G401 (cell line): Measurements from ENCODE around the gene CREBRF. TPM values are rescaled to one million over a fixed set of nuclear protein-coding genes. Genes with fewer than 3 reads are reported as not detected.
"Not testable (repeated sequence)": the region's sequence is repeated elsewhere in the genome, so short reads cannot be mapped to it uniquely, and the experiment has no call there.

Source experiments
- DNase-seq: peaks from one replicate; pipeline ENCODE4 v3.0.0-alpha.2; 2015; ENCODE audit warnings: low spot score
- in situ Hi-C: cut with HindIII; loops from 2 replicates; pipeline ENCODE4 v1.10.0; 2016; ENCODE audit warnings: low sequenced_read_pairs, mixed read lengths
- total RNA-seq: library from RNA; depleted of rRNA; stranded (reverse); fragments of >200 nt; shearing (Covaris generic); gene quantifications from 2 replicates; pipeline ENCODE4 v1.2.3, GENCODE V29; 2014

The CREBRF gene
- total RNA-seq, 1 experiment from 2014 or later: 5.1 TPM

DNA sequence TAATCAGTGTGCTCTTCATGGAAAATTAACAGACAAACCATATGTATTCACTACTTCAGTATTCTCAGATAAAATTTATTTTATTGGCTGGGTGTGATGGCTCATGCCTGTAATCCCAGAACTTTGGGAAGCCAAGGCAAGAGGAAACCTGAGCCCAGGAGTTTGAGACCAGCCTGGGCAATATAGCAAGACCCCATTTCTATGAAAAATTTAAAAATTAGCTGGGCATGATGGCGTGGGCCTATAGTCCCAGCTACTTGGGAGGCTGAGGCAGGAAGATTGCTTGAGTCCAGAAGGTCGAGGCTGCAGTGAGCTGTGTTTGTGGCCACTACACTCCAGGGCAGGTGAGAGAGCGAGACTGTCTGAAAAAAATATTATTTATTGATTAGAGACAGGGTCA, 23.4 kb upstream of the CREBRF start:
- in situ Hi-C loops: no loop called here
- no peak for DNase-seq

DNA sequence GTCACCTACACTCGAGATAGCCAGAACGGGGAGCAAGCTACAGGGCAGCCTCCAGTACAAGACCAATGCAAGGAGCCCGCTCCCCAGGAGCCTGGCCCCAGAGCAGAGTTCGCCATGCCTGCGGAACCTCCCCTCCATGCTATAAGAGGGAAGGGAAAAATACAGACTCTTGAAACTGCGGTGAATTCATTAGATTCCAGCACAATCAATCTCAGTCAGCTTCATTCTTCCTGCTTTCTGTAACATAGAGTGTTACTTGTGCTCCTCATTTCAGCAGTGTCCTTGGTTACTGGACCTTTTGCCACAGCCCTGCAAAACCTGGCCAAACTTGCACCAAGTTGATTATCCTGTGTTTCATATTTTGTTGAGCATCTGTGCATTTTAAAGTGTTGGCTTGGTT, 22.2 kb upstream of the CREBRF start:
- in situ Hi-C loops: no loop called here
- DNase-seq: no peak

DNA sequence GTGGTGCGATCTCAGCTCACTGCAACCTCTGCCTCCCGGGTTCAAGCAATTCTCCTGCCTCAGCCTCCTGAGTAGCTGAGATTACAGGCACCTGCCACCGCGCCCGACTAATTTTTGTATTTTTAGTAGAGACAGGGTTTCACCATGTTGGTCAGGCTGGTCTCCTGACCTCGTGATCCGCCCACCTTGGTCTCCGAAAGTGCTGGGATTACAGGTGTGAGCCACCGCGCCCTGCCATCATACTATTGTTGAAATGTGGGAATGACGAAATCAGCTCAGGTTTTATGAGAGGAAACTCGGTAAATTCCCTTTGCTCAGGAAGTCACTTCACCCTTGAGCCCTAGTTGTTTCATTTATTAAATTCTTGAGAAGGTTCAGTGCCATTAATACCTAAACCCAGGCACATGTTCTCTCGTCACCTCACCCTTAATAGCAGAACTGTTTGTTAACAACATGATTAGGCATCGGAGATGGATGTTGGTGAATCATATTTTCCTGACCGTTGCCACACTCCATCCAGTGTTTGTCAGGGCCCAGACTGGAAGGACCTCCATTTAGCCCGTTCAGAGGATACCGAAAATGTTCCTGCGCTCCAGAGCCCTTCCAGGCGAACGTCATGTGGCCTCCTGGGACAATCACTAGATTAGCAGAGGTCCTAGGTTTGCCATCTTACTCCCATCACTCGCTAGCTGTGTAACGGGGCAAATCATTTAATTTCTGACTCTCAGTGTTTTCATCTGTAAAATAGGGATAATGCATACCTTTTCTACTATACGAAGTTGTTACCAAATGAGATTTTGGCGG, 20.0 kb upstream of the CREBRF start:
- in situ Hi-C loops: no loop called here
- DNase-seq: no peak

DNA sequence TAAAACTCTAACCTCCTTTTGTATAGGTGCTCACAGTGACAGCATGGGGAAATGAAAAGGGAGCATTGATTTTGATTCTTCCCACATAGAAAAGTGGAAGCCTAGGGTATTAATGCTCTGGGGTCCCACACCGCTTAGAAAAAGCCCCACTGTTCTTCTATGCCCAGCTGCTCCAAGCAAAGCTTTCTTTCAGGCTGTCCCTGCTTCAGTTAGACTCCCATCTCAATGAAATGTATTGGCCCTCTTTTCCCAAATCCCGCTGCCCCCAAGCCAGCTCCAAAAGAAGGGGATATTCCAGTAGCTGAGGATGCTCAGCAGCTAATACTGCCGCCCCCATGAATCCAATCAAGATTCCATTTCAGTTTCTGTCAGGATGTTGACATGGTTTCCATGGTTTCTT, 17.0 kb upstream of the CREBRF start:
- in situ Hi-C loops: no loop called here
- DNase-seq: no peak

DNA sequence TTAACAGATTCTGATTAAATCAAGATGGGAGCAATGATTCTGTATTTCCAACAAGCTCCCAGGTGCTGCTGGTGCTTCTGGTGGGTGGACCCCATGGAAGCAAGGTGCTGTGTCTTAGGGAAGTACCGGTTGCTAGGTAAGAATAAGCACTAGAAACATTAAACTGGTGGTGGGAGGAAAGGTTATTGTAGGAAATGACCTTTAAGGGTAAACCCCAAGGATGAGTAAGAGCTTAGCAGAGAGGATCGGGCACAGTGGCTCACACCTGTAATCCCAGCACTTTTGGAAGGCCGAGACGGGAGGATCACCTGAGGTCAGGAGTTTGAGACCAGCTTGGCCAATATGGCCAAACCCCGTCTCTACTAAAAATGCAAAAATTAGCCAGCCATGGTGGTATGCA, 16.2 kb upstream of the CREBRF start:
- no peak for DNase-seq
- in situ Hi-C loops: no loop called here

DNA sequence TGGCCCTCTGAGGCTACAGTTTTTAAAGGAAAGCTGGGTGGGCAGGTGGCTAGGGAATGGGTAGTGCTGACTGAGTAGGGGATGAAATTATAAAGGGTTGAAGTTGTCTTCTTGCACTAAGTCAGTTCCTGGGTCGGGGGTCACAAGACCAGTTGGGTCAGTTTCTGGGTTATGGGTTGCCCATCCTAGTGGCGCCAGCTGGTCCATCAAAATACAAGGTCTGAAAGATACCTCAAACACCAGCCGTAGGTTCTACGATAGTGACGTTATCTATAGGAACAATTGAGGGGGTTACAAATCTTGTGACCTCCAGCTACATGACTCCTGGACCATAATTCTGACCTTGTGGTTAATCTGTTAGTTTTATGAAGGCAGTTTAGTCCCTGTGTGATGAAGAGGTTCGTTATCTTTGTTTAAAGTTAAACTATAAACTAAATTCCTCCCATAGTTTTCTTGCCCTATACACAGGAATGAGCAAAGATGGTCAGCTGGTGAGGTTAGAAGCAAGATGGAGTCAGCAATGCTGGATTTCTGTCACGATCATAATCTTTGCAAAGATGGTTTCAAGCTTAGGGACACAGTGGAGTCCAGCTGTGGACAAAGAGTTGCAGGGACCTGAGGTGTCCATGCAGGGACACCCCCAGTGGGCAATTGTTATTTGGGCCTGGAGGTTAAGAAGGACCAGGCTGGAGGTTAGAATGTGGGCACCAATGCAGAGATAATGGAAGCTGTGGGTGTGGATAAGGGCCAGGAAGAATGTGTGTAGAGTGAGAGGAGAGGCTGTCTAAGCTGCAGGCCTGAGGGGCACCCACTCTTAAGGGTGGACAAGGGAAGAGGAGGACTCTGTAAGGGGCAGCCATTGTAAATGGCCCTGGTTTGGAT, 14.0 kb upstream of the CREBRF start:
- no peak for DNase-seq
- in situ Hi-C loops: no loop called here

DNA sequence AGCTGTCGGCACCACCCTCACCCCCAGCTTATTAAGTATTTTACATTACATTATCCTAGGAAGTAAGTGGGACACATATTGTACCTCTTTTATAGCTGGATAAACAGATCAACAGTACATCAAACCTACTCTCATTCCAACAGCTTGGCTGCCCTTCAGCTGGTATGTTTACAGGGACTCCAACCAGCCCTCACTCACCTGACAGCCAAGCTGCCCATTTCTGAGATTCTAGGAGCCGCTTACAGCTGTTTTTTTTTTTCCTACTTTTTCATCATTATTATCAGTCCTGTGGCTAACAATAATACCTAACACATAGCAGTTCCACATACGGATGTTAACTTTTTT, 13.4 kb upstream of the CREBRF start:
- DNase-seq: no peak
- in situ Hi-C loops: no loop called here

DNA sequence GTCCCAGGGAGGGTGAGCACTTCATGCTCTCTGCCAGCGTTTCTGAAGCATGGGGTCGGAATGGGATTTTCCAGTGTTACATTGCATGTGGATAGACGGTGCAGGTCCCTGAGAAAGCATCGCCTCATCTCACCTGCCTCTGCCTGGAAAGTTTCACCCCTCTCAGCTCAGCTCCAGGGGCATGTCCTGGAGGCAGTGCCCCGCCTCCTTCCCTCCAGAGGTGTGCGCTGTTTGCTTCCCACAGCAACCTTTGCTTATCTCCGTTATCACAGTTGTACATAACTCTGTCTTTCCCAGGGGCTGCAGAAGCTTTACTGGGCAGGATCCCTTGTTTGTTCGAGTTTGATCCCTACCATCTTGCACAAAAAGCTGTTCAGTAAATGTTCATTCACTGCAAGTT, 10.7 kb upstream of the CREBRF start:
- DNase-seq: no peak
- in situ Hi-C loops: no loop called here

DNA sequence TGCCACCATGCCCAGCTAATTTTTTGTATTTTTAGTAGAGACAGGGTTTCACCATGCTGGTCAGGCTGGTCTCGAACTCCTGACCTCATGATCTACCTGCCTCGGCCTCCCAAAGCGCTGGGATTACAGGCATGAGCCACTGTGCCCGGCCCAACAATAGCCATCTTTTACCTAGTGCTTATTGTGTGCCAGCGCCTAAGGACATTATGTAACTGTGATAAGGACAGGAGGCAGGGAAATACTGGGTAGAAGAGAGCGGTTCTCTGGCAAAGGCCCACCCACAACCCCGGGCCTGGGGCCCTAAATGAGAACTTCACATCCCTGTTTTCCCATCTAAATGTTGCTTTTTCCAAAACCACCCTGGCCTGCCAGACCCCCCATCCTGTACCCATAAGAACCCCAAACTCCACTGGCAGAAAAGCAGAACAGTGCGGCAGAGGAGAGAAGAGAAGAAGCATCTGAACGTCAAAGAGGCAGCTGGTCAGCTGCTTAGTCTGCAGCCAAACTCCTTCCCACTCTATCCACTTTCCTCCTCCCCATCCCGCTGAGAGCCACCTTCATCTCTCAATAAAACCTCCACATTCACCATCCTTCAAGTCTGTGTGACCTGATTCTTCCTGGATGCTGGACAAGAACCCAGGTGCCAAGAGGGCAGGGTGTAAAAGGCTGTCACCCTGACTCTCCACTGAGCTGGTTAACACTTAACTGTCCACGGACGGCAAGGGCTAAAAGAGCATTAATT, 8.9 kb upstream of the CREBRF start:
- DNase-seq: peak; percentile 79
- in situ Hi-C loops: not testable (repeated sequence)

DNA sequence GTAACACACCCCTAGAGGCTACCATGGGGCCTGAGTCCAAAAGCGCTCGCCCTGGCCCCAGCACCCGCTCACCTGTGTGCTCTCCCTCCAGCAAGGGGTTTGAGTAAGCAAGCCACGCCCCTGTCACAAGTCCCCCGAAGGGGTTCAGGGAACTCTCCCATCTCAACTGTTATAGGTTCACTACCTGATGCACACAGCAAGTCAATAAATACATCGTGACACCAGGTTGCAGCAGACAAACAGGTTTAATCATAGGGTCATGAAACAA, 8.4 kb upstream of the CREBRF start:
- in situ Hi-C loops: no loop called here
- DNase-seq: no peak

DNA sequence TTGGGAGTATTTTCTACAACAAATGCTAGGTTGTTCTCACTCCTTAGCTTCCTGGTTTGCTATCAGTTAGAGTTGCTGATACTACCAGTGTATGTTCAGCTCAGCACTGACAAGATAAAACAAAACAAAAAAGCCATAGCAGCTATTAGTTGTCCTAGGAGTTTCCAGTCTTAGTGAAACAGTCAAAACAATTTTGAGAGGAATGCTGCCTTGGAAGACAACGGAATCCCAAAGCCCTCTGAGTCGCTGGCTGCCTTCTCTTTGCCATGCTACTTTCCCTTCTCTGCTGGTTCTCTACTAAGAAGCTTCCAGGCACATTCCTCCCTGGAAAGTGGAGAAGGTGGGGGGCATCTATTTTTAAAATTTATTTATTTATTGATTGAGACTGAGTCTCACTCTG, 5.4 kb upstream of the CREBRF start:
- in situ Hi-C loops: no loop called here
- no peak for DNase-seq

DNA sequence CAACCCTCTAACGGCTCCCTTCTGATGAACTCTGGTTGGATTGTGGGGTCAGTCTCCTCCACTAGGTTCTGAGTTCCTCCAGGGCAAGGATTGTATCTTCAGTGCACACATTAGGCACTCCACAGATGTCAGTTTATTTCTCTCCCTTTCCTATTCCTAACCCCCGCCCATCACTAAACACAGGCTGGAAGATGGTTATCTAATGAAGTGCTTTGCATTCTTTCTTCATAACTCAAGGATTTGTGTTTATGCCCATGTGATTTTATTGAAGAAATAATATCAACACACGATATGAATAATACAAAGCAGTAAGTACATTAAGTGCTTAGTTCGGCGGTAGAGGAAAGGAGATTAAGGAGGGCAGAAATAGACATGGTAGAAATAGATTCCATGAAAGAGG, 4.4 kb upstream of the CREBRF start:
- no peak for DNase-seq
- in situ Hi-C loops: no loop called here

DNA sequence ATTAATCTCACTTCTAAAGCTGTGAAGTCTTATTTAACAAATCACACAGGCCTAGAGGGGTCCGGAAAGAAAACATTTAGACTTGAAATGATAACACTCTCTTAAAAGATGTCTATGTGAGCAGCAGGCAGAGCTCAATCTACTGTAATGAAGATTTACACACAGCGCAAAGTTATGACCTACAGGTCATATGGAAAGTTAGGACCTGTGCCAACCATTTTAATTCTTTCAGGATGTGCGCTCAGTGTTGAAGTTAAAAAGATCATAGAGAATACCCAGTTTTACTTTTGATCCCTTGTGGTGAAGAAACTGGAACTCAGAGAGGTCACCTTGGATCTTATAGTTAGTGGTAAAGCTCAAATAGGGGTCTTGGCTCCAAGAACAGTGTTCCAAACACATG, 3.1 kb upstream of the CREBRF start:
- no peak for DNase-seq
- in situ Hi-C loops: no loop called here

DNA sequence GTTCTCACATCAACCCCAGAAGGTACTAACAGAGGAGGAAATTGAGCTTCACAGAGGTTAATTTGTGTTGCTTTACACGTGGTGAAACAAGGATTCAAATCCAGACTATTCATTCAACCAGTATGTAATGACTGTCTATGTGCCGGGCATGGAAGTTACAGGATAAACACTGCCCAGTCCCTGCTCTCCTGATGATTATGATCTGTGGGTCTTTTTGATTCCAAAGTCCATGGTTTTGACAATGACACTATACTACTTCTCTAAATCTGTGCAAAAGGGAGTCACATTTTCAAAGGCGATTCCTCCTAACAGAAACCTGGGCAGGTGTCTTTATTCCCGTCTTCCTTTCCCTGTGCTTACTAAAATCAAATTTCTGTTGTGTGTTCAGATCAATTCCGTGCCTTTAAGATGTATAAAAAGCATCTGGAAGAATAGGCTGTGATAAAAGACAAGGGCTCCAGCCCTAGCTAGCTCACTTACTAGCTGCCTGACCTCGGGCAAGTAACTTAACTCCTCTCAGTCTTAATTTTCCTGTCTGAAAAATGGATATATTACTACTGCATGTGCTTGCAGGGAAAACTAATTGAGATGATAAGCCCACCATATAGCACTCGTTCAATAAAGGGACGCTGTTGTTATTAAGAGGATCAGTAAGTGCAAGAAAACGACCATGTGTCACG, 970 bp upstream of the CREBRF start:
- in situ Hi-C loops: no loop called here
- DNase-seq: no peak

DNA sequence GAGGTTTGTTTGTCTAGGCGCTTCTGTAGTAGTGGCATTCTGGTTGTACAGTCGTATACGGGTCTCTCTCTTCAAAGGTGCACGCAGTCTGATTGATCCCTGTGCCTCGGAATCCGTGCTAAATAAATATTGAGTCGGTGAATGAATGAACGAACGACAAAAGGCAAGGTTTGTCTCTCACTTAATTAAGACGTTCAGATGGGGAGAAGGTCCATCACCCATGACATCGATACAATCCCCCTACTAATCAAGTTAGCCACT, 500 bp upstream of the CREBRF start:
- in situ Hi-C loops: no loop called here
- DNase-seq: no peak

DNA sequence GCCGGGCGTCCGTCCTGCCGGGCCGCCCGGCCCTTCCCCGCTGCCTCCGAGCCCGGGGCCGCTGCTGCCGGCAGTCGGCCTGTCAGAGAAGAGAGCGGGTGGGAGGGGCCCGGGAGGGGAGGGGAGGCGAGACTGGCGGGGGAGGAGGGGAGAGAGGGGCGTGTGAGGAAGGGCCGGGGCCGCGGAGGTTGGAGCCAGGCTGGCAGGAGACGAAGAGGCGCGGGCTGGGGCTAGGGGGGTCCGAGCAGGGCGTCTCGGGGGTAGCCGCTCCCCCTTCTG, 570 bp downstream of the CREBRF start:
- in situ Hi-C loops: no loop called here
- no peak for DNase-seq

DNA sequence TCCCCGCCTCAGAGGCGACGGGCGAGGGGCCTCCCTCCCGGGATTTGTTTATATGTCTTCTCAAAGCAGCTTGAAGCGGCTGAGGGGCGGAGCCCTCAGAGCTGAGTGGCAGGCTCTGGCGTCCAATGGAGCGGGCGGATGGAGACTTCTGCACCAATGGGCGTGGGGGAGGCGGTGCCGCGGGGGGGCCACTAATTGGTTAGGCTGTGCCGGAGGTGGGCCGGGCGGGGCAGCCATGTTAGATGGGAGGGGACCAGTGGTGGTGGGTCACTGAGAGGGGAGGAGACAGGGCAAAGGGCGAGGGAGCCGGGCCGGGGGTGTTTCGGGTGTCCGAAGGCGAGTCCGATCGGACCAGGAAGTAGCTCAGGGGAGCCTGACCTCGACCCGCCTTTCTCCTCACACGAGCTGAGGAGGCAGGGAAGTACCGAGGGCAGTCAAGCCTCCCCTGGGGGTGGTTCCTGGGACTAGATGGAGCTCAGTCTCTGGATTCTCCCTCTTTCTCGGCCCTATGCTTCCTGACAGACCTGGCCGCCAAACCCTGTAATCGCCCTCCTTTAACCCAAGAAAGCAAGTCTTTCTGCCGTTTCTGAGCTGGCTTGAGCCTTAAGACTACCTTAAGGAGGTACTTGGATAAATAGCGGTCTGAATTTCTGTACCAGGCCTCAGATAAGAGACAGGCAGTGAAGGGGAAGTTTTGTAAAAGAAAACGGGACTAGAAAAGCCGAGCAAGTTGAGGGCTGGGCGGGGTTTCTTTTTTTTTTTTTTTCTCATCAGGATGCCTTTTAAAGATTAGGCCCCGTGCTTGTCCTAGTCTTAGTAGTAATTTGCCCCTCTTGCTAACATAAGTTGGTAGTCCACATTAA, 1.1 kb downstream of the CREBRF start:
- DNase-seq: peak; percentile 98

DNA sequence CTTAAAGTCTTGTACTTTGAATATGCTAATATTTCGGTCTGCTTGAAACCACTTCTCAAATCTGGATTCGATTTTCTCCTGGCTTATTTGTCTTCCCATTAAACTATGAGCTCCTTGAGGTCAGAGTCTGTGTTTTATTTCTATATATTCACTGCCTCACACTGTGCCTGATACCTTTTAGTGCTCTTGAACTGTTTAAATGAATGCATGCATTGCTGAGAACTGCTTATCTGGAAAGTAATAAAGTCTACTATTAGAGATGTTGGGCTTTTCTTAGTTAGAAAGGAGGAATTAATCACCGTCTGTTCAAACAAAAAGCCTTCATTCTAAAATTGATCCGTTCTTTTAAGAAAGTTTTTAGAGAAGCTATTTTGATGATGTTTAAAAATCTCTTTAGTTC, 6.0 kb downstream of the CREBRF start:
- in situ Hi-C loops: no loop called here
- no peak for DNase-seq

More for the DNA sequence above, 1.1 kb downstream of the CREBRF start:
- in situ Hi-C loops: no loop called here

DNA sequence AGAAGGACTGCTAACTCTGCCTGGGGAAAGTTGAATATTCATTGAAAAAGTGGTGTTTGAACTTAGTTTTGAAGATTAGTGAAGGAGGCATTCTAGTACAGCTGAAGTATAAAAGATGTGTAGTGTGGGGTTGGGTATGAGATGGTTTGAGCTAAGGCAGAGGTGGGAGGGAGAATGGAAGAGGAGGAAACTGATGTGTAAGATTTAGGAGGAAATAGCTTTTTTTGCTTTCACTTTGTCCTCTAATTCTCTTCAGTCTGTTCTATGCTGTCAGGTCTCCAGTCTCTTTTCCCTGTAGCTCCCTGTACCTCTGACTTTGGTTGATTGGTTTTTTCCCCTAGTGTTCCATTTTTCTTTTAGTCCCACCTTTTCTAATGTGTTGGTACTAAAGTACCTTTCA, 9.0 kb downstream of the CREBRF start:
- no peak for DNase-seq
- in situ Hi-C loops: no loop called here
